K562 (cell line): Measurements from ENCODE around the gene SLC7A14. TPM values are rescaled to one million over a fixed set of nuclear protein-coding genes. Genes with fewer than 3 reads are reported as not detected.

Source experiments
- ATAC-seq: fragments of 200-7000 bp; cut with Tn5 transposase; 3 replicates; pipeline ENCODE4 v1.9.1; 2020; ENCODE audit warnings: moderate library complexity
- BruUV-seq: library from RNA; stranded (reverse); fragments of 400-500 nt; replicated peaks from 2 replicates; lab custom pipeline; 2021; lab: Mats Ljungman, UMichigan
- CTCF ChIA-PET: fragments of 300-600 bp; formaldehyde crosslinking; extraction: SDS; loops from one replicate; lab custom pipeline; 2021; ENCODE audit warnings: low intra/inter-chr PET ratio; lab: Yijun Ruan, JAX
- POLR2A ChIA-PET: fragments of 300-600, 350-650 bp; sonication (Branson Sonifier 250); formaldehyde crosslinking; extraction: SDS; loops from one replicate; lab custom pipeline; 2021; ENCODE audit warnings: antibody characterized with exemption, inconsistent platforms; lab: Yijun Ruan, JAX
- DNase-seq, 4 experiments: peaks; one replicate each; pipeline versions ENCODE4 v3.0.0 to v3.0.0-alpha.2; 2011 to 2018; ENCODE audit warnings: low spot score in 3 of 4, mixed read lengths in 3 of 4; ENCODE audit errors: extremely low read depth in 1 of 4
- FAIRE-seq: peaks from 2 replicates; lab custom pipeline; 2011; peaks lifted over from hg19 to GRCh38; lab: Jason Lieb, UNC
- H2AFZ ChIP-seq: 2 replicates; pipeline ENCODE4 v1.6.0; 2011; ENCODE audit warnings: low read depth, low read length, control low read depth, inconsistent platforms
- H3K27ac ChIP-seq: fragments of 200-600 bp; 3 replicates; pipeline ENCODE4 v1.8.0; 2011; ENCODE audit warnings: low read depth, mild to moderate bottlenecking, control low read depth, inconsistent platforms, low read length, moderate library complexity, mixed read lengths; ENCODE audit errors: extremely low read depth
- H3K27me3 ChIP-seq, 2 experiments: fragments of 300-600 bp in 1 of 2; 2 replicates in 1 of 2; 3 replicates in 1 of 2; pipeline versions ENCODE4 v1.6.0 to v1.8.0; 2011; ENCODE audit warnings: inconsistent platforms in 2 of 2, low read length in 2 of 2, mild to moderate bottlenecking in 1 of 2, mixed read lengths in 1 of 2, moderate library complexity in 1 of 2; ENCODE audit not compliant: control insufficient read depth in 2 of 2, insufficient read depth in 2 of 2
- H3K36me3 ChIP-seq: fragments of 300-600 bp; 3 replicates; pipeline ENCODE4 v1.8.0; 2011; ENCODE audit warnings: mild to moderate bottlenecking, low read length, inconsistent platforms; ENCODE audit not compliant: control insufficient read depth, insufficient read depth
- H3K4me1 ChIP-seq, 2 experiments: fragments of 200-600 bp in 1 of 2; replicated peaks in 1 of 2; 2 replicates in 1 of 2; 3 replicates in 1 of 2; pipeline versions ENCODE4 v1.5.1 to v1.8.0; 2011; ENCODE audit warnings: inconsistent platforms in 2 of 2, low read length in 2 of 2, mild to moderate bottlenecking in 1 of 2, mixed read lengths in 1 of 2, moderate library complexity in 1 of 2; ENCODE audit not compliant: control insufficient read depth in 2 of 2, insufficient read depth in 2 of 2
- H3K4me2 ChIP-seq: 2 replicates; pipeline ENCODE4 v1.6.1; 2011; ENCODE audit warnings: low read length, control low read depth, inconsistent platforms, mixed read lengths; ENCODE audit not compliant: insufficient read depth
- H3K4me3 ChIP-seq: fragments of 200-600 bp; sonication (generic), shearing (Covaris generic); 2 replicates; pipeline ENCODE4 v1.5.1; 2016; ENCODE audit warnings: control low read depth, inconsistent platforms
- H3K79me2 ChIP-seq: fragments of 200-600 bp; 3 replicates; pipeline ENCODE4 v1.8.0; 2011; ENCODE audit warnings: low read length, inconsistent platforms; ENCODE audit not compliant: control insufficient read depth, insufficient read depth
- H3K9ac ChIP-seq, 2 experiments: 2 replicates each; pipeline versions ENCODE4 v1.6.0 to v1.6.1; 2011; ENCODE audit warnings: low read depth in 2 of 2, low read length in 2 of 2, control low read depth in 1 of 2, inconsistent platforms in 1 of 2, mild to moderate bottlenecking in 1 of 2, mixed read lengths in 1 of 2; ENCODE audit not compliant: insufficient read depth in 1 of 2
- H3K9me1 ChIP-seq: one replicate; pipeline ENCODE4 v1.6.0; 2011; ENCODE audit warnings: inconsistent platforms, mild to moderate bottlenecking, low read length, moderate library complexity; ENCODE audit not compliant: control insufficient read depth, insufficient read depth
- H3K9me3 ChIP-seq: replicated peaks from 2 replicates; pipeline ENCODE4 v1.5.1; 2011; ENCODE audit warnings: low read depth, low read length, inconsistent platforms; ENCODE audit not compliant: control insufficient read depth, insufficient read depth
- H4K20me1 ChIP-seq: replicated peaks from 2 replicates; pipeline ENCODE4 v1.6.1; 2011; ENCODE audit warnings: low read length, inconsistent platforms, mixed read lengths; ENCODE audit not compliant: control insufficient read depth, insufficient read depth
- E2F1 ChIP-seq: sonication (generic); formaldehyde crosslinking; IDR thresholded peaks from 2 replicates; pipeline ENCODE4 v1.8.1; 2023; ENCODE audit warnings: mild to moderate bottlenecking, missing genetic modification reagents, moderate library complexity
- NFE2 ChIP-seq: IDR thresholded peaks from 2 replicates; pipeline ENCODE4 v1.6.1; 2014; ENCODE audit warnings: antibody characterized with exemption, low read depth
- WGBS: fragments of 100-300 bp; shearing (Covaris generic); methylation state at CpG from one replicate; pipeline ENCODE4 v1.1.6; 2016; ENCODE audit warnings: low coverage, mixed read lengths; ENCODE audit not compliant: insufficient coverage; ENCODE audit errors: missing lambda C conversion rate; 5-methylcytosine and 5-hydroxymethylcytosine counted together
- in situ Hi-C: fragments of 300-500 bp; cut with MboI; formaldehyde crosslinking; loops from 4 replicates; pipeline ENCODE4 v1.15.0; 2018; ENCODE audit warnings: inconsistent platforms, mixed read lengths
- intact Hi-C: fragments of 100-400 bp; cut with micrococcal nuclease; formaldehyde crosslinking; loops from 2 replicates; pipeline ENCODE4 v1.14.2; 2022
- polyA plus RNA-seq, 8 experiments: library from polyadenylated mRNA; depleted of rRNA in 4 of 8; stranded (reverse) in 5 of 8; unstranded in 3 of 8; fragments of >200 nt; fragmentation: Nextera tagmentation in 2 of 8; fragmentation: Illumina TruSeq in 1 of 8; extraction: Ambion mirVana in 2 of 8; extraction: Trizol in 1 of 8; gene quantifications; 2 replicates each; pipeline versions ENCODE4 v1.2.1 to v1.2.3, GENCODE V29; 2011 to 2014; ENCODE audit warnings: inconsistent platforms in 1 of 8, missing spikeins in 1 of 8
- total RNA-seq, 7 experiments: library from RNA; depleted of rRNA in 6 of 7; stranded (reverse); fragments of >200 nt in 6 of 7; fragmentation: Illumina TruSeq in 2 of 7; extraction: Trizol in 2 of 7; gene quantifications; 2 replicates each; pipeline versions ENCODE4 v1.2.1 to v1.2.3, GENCODE V29; 2011 to 2021; ENCODE audit warnings: low replicate concordance in 1 of 7

Gene SLC7A14
- total and polyA plus RNA-seq, 9 of the 15 experiments (the other 6 are each of a cell fraction or from before 2014, with no cell fraction given) = not detected

- Histone ChIP-seq H3K4me2 (no peak overlapping the region), H3K79me2 (no peaks in the 10 kb centered on the region), H2AFZ (no peak overlapping the region), H3K27me3 (no peaks in the 10 kb centered on the region; a peak in 1 of 5 replicates), H4K20me1 (no peaks in the 10 kb centered on the region), H3K9me1 (no peaks in the 10 kb centered on the region), H3K36me3 (no peaks in the 10 kb centered on the region), H3K9me3 (no peaks in the 10 kb centered on the region), H3K4me3 (no peak overlapping the region), H3K27ac (no peak overlapping the region), H3K9ac (no peak overlapping the region), H3K4me1 (peaks cover 3 to 6% of the 10 kb centered on the region in 2 experiments; a peak in 2 of 5 replicates)
- CTCF ChIA-PET = no interaction called here
- intact Hi-C loops (no loop called here), in situ Hi-C loops (no loop called here)
- TF ChIP-seq E2F1 (CRISPR knock-in tag) = no peak
- no peak for DNase-seq
- 47% methylated on average over 2 of the region's 2 CpGs for WGBS
- no TSS peak for BruUV-seq
- FAIRE-seq = no peak
- POLR2A ChIA-PET = no interaction called here
- ATAC-seq = no peak
These were observed 149.2 kb downstream of the SLC7A14 start for GRCh38 chr3:170436697-170437096.

GRCh38 chr3:170432416-170432815 is 153.5 kb downstream of the SLC7A14 start:
- POLR2A ChIA-PET = interaction anchor here (0.7 to 1.6 kb wide), 3 partner anchors 20 to 437 kb away, joined by 3 to 4 read pairs (median 3); partner anchors contain the start of gene RPL22L1

More at GRCh38 chr3:170432416-170432815, 153.5 kb downstream of the SLC7A14 start:
- WGBS = 48% methylated on average over 14 of the region's 14 CpGs
- H3K9me1 ChIP-seq = no peaks in the 10 kb centered on the region
- no peaks in the 10 kb centered on the region for H3K79me2 ChIP-seq
- no peaks in the 10 kb centered on the region; a peak in 1 of 5 replicates for H3K27me3 ChIP-seq
- ATAC-seq = no peak
- H3K9ac ChIP-seq = no peak overlapping the region
- H3K4me2 ChIP-seq = no peak overlapping the region
- CTCF ChIA-PET = no interaction called here
- no peaks in the 10 kb centered on the region for H3K36me3 ChIP-seq
- no peak for FAIRE-seq
- DNase-seq = no peak
- in situ Hi-C loops (no loop called here), intact Hi-C loops (no loop called here)
- no peak overlapping the region for H3K4me3 ChIP-seq
- H3K9me3 ChIP-seq = no peaks in the 10 kb centered on the region
- H3K4me1 ChIP-seq = no peaks in the 10 kb centered on the region; a peak in 1 of 5 replicates
- no peak for TF ChIP-seq NFE2
- H3K27ac ChIP-seq = no peak overlapping the region
- no peaks in the 10 kb centered on the region for H4K20me1 ChIP-seq
- H2AFZ ChIP-seq = no peak overlapping the region
- BruUV-seq = no TSS peak
